GM12872 (cell line): Measurements from ENCODE around the gene DLG2.

Experiments
- CTCF ChIP-seq: IDR thresholded peaks from 3 replicates; pipeline ENCODE4 v1.5.1; 2011; ENCODE audit warnings: low read depth, mild to moderate bottlenecking, low read length, moderate library complexity; ENCODE audit not compliant: insufficient read depth

Gene DLG2

GRCh38 chr11:83970061-83970671 lies 1657.0 kb downstream of the DLG2 start:
- no peak for TF ChIP-seq CTCF

DNA sequence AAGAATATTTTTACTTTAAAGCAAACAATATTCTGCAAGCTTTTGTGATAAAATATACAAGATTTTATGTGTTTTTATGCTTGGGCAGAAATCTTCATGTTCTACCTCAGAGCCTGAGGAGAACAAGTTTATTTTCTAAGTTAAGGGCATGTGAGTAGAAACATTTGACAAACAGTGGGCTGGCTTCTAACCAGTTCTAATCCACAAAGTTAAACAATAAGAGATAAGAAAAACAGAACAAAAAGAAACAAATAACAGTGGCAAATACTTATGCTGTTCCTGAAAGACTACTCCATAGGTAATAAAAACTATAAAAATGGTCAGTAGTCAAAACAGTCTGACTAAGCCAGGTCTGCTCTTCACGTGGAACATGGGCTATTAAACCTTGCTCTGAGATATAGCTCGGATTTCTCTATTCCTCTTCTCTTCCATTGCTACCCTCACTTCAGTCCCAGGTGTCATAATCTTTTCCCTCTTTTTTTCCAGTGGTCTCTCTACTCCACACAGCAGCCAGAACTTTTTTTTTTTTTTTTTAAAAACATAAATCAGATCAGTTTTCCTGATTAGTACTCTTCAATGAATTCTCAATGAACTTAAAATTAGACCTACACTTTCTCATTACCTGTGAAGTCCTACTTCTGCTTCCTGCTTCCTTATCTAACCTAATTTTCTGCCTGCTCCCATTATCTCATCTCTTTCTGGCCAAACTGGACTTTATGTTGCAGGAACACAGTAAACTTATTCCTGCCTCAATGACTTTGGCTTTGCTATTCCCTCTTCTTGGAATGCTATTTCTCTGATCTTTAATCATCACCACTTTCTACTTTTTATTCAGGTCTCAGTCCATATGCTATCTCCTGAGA lies 1669.9 kb downstream of the DLG2 start:
- no peak for TF ChIP-seq CTCF

GRCh38 chr11:83956119-83956697 lies 1670.9 kb downstream of the DLG2 start:
- TF ChIP-seq CTCF = no peak

DNA sequence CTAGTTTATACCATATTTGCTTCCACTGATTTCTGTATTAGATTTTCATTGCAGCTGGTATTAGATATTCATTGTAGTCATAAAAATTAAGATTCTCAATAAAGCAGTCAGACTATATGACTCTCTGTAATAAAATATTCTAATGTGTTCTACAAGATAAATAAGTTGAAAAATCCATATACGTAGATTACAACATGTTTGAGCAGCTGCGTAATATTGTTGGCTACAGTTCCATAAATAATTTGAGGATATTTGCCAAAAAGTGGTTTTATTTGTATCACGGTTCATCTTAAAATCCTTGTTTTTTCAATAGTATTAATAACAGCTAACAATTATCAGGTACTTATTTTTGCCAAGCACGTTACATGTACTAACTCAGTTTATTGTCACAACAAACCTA lies 1672.4 kb downstream of the DLG2 start:
- TF ChIP-seq CTCF = no peak

GRCh38 chr11:83951521-83951920 lies 1675.6 kb downstream of the DLG2 start:
- no peak for TF ChIP-seq CTCF

DNA sequence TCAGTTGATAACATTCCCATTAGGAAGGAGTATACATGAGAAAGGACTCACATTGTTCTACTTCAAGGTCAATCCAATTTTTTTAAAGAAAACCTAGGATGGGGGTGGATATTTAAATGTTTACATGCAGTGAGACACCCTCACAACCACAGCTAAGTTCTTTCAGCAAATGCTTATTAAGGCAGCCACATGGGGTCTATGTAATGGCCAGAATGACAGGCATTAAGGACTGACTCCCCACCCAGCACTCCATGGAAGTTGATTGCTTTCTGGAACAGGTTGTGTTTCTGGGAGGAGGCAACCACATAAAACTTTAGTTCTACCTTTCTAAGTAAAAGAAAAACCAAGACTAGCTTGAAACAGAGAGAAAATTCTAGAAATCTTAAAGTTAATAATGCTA lies 1678.9 kb downstream of the DLG2 start:
- no peak for TF ChIP-seq CTCF

GRCh38 chr11:83945976-83946375 lies 1681.2 kb downstream of the DLG2 start:
- TF ChIP-seq CTCF = no peak
